Mesenchymal stem cell (in vitro differentiated cells and primary cell): Measurements from ENCODE around the gene SMNDC1.

ENCODE experiments used
- DNase-seq: peaks from one replicate; pipeline ENCODE4 v3.0.0-alpha.2; 2013
- H2AFZ ChIP-seq: one replicate; pipeline ENCODE4 v1.6.1; 2013; ENCODE audit warnings: low read depth, mild to moderate bottlenecking, control low read depth, inconsistent platforms, low read length, moderate library complexity
- H2AK5ac ChIP-seq: 2 replicates; pipeline ENCODE4 v1.6.1; 2013; ENCODE audit warnings: low read length, moderate library complexity, mild to moderate bottlenecking, inconsistent platforms; ENCODE audit not compliant: severe bottlenecking
- H2BK120ac ChIP-seq: one replicate; pipeline ENCODE4 v1.6.1; 2013; ENCODE audit warnings: low read depth, mild to moderate bottlenecking, inconsistent platforms, low read length, moderate library complexity
- H2BK12ac ChIP-seq, 2 experiments: one replicate each; pipeline ENCODE4 v1.6.1; 2013; ENCODE audit warnings: inconsistent platforms in 2 of 2, low read length in 2 of 2, mild to moderate bottlenecking in 2 of 2, moderate library complexity in 2 of 2, control low read depth in 1 of 2
- H2BK15ac ChIP-seq: one replicate; pipeline ENCODE4 v1.6.1; 2013; ENCODE audit warnings: mild to moderate bottlenecking, low read depth, inconsistent platforms; ENCODE audit not compliant: poor library complexity, severe bottlenecking
- H2BK5ac ChIP-seq: 2 replicates; pipeline ENCODE4 v1.6.1; 2013; ENCODE audit warnings: low read depth, mild to moderate bottlenecking, low read length, control low read depth, inconsistent platforms; ENCODE audit not compliant: poor library complexity, severe bottlenecking
- H3K14ac ChIP-seq, 2 experiments: one replicate each; pipeline ENCODE4 v1.6.1; 2013; ENCODE audit warnings: inconsistent platforms in 2 of 2, low read length in 2 of 2, control low read depth in 1 of 2, mild to moderate bottlenecking in 1 of 2, moderate library complexity in 1 of 2
- H3K18ac ChIP-seq, 2 experiments: one replicate each; pipeline ENCODE4 v1.6.1; 2013; ENCODE audit warnings: inconsistent platforms in 2 of 2, low read length in 2 of 2, control low read depth in 1 of 2, low read depth in 1 of 2, mild to moderate bottlenecking in 1 of 2
- H3K23ac ChIP-seq, 2 experiments: one replicate each; pipeline ENCODE4 v1.6.1; 2013; ENCODE audit warnings: inconsistent platforms in 2 of 2, low read length in 2 of 2, mild to moderate bottlenecking in 2 of 2, moderate library complexity in 2 of 2, control low read depth in 1 of 2
- H3K27ac ChIP-seq: 2 replicates; pipeline ENCODE4 v1.5.1; 2013; ENCODE audit warnings: mild to moderate bottlenecking, moderate library complexity, low read length, control low read depth, inconsistent platforms; ENCODE audit not compliant: poor library complexity, severe bottlenecking
- H3K27me3 ChIP-seq, 2 experiments: 2 replicates each; pipeline versions ENCODE4 v1.6.1 to v1.7.0; 2013; ENCODE audit warnings: low read length in 2 of 2, mild to moderate bottlenecking in 2 of 2, moderate library complexity in 2 of 2, control low read depth in 1 of 2, inconsistent platforms in 1 of 2; ENCODE audit not compliant: control insufficient read depth in 1 of 2, insufficient read depth in 1 of 2
- H3K36me3 ChIP-seq, 2 experiments: 2 replicates each; pipeline versions ENCODE4 v1.6.1 to v1.7.0; 2013; ENCODE audit warnings: low read length in 2 of 2, control low read depth in 1 of 2, inconsistent platforms in 1 of 2, low read depth in 1 of 2, mild to moderate bottlenecking in 1 of 2; ENCODE audit not compliant: insufficient read depth in 2 of 2, control insufficient read depth in 1 of 2
- H3K4ac ChIP-seq, 2 experiments: one replicate each; pipeline ENCODE4 v1.6.1; 2013; ENCODE audit warnings: inconsistent platforms in 2 of 2, low read length in 2 of 2, mild to moderate bottlenecking in 2 of 2, moderate library complexity in 2 of 2, control low read depth in 1 of 2, low read depth in 1 of 2
- H3K4me1 ChIP-seq: 2 replicates; pipeline ENCODE4 v1.6.1; 2013; ENCODE audit warnings: low read depth, low read length, control low read depth; ENCODE audit not compliant: control insufficient read depth, insufficient read depth
- H3K4me2 ChIP-seq: 2 replicates; pipeline ENCODE4 v1.6.1; 2013; ENCODE audit warnings: low read length, mild to moderate bottlenecking, inconsistent platforms; ENCODE audit not compliant: poor library complexity, severe bottlenecking
- H3K4me3 ChIP-seq, 2 experiments: 2 replicates each; pipeline versions ENCODE4 v1.5.1 to v1.7.0; 2013; ENCODE audit warnings: low read length in 2 of 2, mild to moderate bottlenecking in 2 of 2, control low read depth in 1 of 2, low read depth in 1 of 2; ENCODE audit not compliant: insufficient read depth in 1 of 2
- H3K79me1 ChIP-seq: replicated peaks from 2 replicates; pipeline ENCODE4 v1.6.1; 2013; ENCODE audit warnings: mild to moderate bottlenecking, control low read depth, low read length, inconsistent platforms; ENCODE audit not compliant: poor library complexity, severe bottlenecking
- H3K9ac ChIP-seq: 2 replicates; pipeline ENCODE4 v1.7.0; 2013; ENCODE audit warnings: mild to moderate bottlenecking, low read length, moderate library complexity
- H3K9me3 ChIP-seq: 2 replicates; pipeline ENCODE4 v1.7.0; 2013; ENCODE audit warnings: mild to moderate bottlenecking, low read length; ENCODE audit not compliant: control insufficient read depth
- H4K8ac ChIP-seq: one replicate; pipeline ENCODE4 v1.6.1; 2013; ENCODE audit warnings: inconsistent platforms, mild to moderate bottlenecking, low read length, moderate library complexity
- H4K91ac ChIP-seq: one replicate; pipeline ENCODE4 v1.6.1; 2013; ENCODE audit warnings: mild to moderate bottlenecking, low read length, inconsistent platforms
- WGBS: methylation state at CpG from one replicate; pipeline ENCODE4 v1.1.7; 2013; ENCODE audit warnings: mixed read lengths; 5-methylcytosine and 5-hydroxymethylcytosine counted together

SMNDC1 gene

GRCh38 chr10:110241407-110241806 lies 63.3 kb downstream of the SMNDC1 start:
- no peak overlapping the region for H2BK5ac ChIP-seq
- H3K79me1 ChIP-seq, result peaks cover 6% of the 10 kb centered on the region
- no peak overlapping the region for H3K18ac ChIP-seq
- H2AFZ ChIP-seq, result no peak overlapping the region
- peaks cover 0 to 21% of the 10 kb centered on the region in 2 experiments for H3K36me3 ChIP-seq
- H3K27ac ChIP-seq, result no peak overlapping the region
- no peaks in the 10 kb centered on the region for H3K9me3 ChIP-seq
- H3K14ac ChIP-seq, result no peak overlapping the region
- H3K9ac ChIP-seq, result no peak overlapping the region
- H3K4me3 ChIP-seq, result no peak overlapping the region
- no peak overlapping the region for H2BK120ac ChIP-seq
- no peak overlapping the region for H3K23ac ChIP-seq
- no peak overlapping the region for H4K8ac ChIP-seq
- H2BK15ac ChIP-seq, result no peak overlapping the region
- H3K4ac ChIP-seq, result no peak overlapping the region
- DNase-seq, result no peak
- WGBS, result 100% methylated on average over 1 of the region's 3 CpGs
- no peak overlapping the region for H4K91ac ChIP-seq
- H2AK5ac ChIP-seq, result no peak overlapping the region
- H3K27me3 ChIP-seq, result no peaks in the 10 kb centered on the region
- no peak overlapping the region for H2BK12ac ChIP-seq
- no peak overlapping the region for H3K4me2 ChIP-seq
- H3K4me1 ChIP-seq, result no peaks in the 10 kb centered on the region
